Left lobe of liver (tissue), 2 donors: ENCODE results near the gene ATF1. TPM values are rescaled to one million over a fixed set of nuclear protein-coding genes. Genes with fewer than 3 reads are reported as not detected.
A peak's percentile ranks its signal among the peaks of the same experiment; 100 is the strongest.
"Not testable (repeated sequence)": the region's sequence is repeated elsewhere in the genome, so short reads cannot be mapped to it uniquely, and the experiment has no call there.

Experiments
- ATAC-seq: fragments of 200-7000 bp; cut with Tn5 transposase; one replicate; pipeline ENCODE4 v1.9.1; 2020; ENCODE audit warnings: mild to moderate bottlenecking, moderate library complexity
- DNase-seq: peaks from one replicate; pipeline ENCODE4 v3.0.0-alpha.2; 2020; ENCODE audit warnings: low spot score
- total RNA-seq: library from RNA; stranded (reverse); gene quantifications from one replicate; pipeline ENCODE4 v1.2.1, GENCODE V29; 2021
- donor health status: DM: no; HTN: no; CAD: no; lungs with moderate emphysema.
- donor health status: DM: no; HTN: yes; CAD: no.

ATF1 gene
- total RNA-seq, 1 donor from 2014 or later: 13.6 TPM

- DNase-seq (no peak), ATAC-seq (no peak)
Measured at GRCh38 chr12:50788561-50788960, 24.7 kb downstream of the ATF1 start.

DNA sequence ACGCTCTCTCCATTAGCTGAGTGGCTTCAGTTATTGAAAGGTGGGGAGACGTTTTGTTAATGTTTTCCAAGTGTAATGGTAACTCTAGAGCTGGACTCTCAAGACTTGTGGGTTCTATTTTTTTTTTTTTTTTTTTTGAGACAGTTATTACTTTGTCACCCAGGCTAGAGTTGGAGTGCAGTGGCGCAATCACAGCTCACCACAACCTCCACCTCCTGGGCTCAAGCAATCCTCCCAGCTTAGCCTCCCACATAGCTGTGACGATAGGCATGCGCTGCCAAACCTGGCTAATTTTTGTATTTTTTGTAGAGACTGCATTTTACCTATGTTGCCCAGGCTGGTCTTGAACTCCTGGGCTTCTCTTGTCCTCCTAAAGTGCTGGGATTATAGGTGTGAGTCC is 26.2 kb downstream of the ATF1 start:
- ATAC-seq (no peak), DNase-seq (no peak)

GRCh38 chr12:50799908-50800307 is 36.0 kb downstream of the ATF1 start:
- ATAC-seq (no peak), DNase-seq (no peak)

DNA sequence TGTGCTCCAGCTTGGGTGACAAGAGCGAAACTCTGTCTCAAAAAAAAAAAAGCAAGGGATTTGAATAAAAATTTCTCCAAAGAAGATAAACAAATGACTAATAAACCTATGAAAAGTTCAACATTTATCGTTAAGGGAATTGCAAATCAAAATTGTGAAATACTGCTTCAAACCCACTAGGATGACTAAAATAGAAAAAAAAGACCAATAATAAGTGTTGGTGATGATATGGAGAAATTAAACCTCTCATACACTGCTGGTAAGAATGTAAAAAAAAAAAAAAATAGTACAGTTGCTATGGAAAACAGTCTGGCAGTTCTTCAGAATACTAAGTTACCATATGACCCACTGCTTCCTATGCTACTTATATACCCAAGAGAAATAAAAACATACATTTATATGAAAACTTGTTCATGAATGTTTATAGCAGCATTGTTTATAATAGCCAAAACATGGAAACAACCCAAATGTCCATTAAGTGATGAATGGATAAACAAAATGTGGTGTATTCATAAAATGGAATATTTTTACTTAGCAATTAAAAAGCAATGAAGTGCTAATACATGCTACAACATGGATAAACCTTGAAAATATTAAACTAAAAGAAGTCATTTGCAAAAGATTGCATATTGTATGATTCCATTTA is 39.5 kb downstream of the ATF1 start:
- DNase-seq: no peak

GRCh38 chr12:50806176-50806575 is 42.3 kb downstream of the ATF1 start:
- ATAC-seq: peak; percentile 30
- DNase-seq: no peak

More for the DNA sequence above, 39.5 kb downstream of the ATF1 start:
- ATAC-seq: no peak

DNA sequence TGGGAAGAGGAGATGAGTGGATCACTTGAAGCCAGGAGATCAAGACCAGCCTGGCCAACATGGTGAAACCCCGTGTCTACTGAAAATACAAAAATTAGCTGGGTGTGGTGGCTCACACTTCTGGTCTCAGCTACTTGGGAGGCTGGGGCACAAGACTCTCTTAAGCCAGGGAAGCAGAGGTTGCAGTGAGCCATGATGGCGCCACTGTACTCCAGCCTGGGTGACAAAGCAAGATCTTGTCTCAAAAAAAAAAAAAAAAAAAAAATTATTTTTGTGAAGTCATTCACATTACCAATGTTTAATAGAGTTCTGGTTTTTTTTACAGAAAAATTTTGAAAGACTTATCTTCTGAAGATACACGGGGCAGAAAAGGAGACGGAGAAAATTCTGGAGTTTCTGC is 45.2 kb downstream of the ATF1 start:
- ATAC-seq: not testable (repeated sequence)

DNA sequence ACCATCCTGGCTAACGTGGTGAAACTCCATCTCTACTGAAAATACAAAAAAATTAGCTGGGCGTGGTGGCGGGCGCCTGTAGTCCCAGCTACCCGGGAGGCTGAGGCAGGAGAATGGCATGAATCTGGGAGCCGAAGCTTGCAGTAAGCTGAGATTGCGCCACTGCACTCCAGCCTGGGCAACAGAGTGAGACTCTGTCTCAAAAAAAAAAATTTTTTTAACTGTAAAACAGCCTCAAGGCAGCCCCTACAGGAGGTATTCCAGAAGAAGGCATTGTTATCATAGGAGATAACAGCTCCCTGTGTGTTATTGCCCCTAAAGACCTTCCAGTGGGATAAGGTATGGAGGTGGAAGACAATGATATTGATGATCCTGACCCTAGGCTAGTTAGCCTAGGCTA is 51.0 kb downstream of the ATF1 start:
- DNase-seq, ATAC-seq: not testable (repeated sequence)

More for the DNA sequence above, 45.2 kb downstream of the ATF1 start:
- DNase-seq: not testable (repeated sequence)

DNA sequence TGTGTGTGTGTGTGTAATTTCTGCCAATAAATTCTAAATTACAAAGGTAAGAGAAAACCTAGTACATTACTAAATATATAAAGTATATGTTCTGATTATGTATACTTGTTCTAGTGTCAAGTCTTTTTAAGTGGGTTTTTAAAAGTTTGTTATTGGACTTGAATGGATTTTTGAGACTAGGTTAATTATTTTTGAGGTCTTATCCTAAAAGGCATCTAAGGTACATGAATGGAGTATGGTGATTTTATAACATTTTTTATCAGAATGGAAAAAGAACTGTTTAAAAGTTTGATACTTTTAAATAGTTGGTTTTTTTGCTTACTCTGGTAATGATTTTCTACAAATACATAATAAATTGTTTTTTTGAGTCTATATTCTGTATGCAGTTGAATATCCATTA is 56.3 kb downstream of the ATF1 start:
- ATAC-seq: no peak
- DNase-seq: no peak

DNA sequence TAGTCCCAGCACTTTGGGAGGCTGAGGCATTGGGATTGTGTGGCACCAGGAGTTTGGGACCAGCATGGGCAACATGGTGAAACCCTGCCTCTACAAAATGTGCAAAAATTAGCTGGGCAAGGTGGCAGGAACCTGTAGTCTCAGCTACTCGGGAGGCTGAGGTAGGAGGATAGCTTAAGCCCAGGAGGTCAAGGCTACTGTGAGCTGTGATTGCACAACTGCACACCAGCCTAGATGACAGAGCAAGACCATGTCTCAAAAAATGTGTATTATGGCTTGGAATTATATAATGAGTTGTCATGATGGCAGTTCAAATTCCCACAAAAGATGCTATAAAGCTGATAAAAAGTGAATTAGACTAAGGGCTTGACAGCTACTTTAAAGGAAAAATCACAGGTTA is 58.2 kb downstream of the ATF1 start:
- no peak for ATAC-seq
- DNase-seq: no peak

DNA sequence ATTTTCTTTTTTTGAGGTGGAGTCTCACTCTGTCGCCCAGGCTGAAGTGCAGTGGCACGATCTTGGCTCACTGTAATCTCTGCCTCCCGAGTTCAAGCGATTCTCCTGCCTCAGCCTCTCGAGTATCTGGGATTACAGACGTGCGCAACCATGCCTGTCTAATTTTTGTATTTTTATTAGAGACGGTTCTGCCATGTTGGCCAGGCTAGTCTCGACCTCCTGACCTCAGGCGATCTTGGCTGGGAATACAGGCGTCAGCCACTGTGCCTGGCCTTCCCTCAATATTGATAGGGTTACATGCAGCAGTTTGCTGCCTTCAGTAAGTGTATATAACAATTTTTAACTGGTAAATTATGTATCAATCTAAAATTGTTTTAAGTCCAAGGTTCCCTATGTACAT is 59.8 kb downstream of the ATF1 start:
- DNase-seq: not testable (repeated sequence)
- peak; percentile 25 for ATAC-seq

GRCh38 chr12:50824914-50825313 is 61.0 kb downstream of the ATF1 start:
- ATAC-seq (peak; percentile 68), DNase-seq (no peak)

GRCh38 chr12:50825372-50825838 is 61.5 kb downstream of the ATF1 start:
- DNase-seq (no peak), ATAC-seq (peak; percentile 88)

DNA sequence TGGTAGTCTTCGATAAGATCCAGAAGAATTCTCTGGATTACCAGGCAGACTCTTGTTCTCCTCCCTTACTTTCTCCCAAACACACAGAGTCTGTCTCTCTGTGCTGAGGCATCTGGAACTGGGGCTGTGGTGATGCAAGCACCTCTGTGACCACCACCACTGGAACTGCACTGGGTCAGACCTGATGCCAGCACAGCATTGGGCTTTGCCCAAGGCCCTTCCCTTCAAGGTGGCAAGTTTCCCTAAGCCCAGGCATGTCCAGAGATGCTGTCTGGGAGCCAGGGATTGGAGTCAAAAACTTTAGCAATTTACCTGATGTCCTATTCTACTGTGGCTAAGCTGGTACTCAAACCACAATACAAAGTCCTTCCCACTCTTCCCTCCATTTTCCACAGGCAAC is 64.2 kb downstream of the ATF1 start:
- DNase-seq: no peak
- no peak for ATAC-seq

- ATAC-seq: no peak
Measured at GRCh38 chr12:50828886-50829285, 65.0 kb downstream of the ATF1 start.

GRCh38 chr12:50833801-50834200 is 69.9 kb downstream of the ATF1 start:
- not testable (repeated sequence) for DNase-seq, ATAC-seq

More at GRCh38 chr12:50828886-50829285, 65.0 kb downstream of the ATF1 start:
- DNase-seq: no peak

DNA sequence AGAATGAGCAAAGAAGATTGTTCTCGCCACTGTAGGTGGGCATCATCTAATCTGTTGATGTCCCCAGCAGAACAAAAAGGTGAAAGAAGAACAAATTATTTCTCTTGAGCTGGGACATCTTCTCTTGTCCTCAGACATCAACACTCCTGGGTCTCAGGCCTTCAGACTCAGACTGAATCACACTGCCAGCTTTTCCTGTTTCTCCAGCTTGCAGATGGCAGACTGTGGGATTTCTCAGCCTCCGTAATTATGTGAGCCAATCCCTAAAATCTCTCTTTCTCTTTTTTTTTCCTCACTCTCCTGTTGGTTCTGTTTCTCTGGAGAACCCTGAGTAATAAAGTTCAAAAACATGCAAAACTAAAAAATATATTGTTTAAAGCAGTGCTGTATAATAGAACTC is 75.1 kb downstream of the ATF1 start:
- no peak for ATAC-seq
- no peak for DNase-seq

GRCh38 chr12:50840809-50841487 is 77.0 kb downstream of the ATF1 start:
- ATAC-seq: no peak
- no peak for DNase-seq

- ATAC-seq: no peak
- no peak for DNase-seq
Measured at GRCh38 chr12:50841716-50842531, 78.0 kb downstream of the ATF1 start.

DNA sequence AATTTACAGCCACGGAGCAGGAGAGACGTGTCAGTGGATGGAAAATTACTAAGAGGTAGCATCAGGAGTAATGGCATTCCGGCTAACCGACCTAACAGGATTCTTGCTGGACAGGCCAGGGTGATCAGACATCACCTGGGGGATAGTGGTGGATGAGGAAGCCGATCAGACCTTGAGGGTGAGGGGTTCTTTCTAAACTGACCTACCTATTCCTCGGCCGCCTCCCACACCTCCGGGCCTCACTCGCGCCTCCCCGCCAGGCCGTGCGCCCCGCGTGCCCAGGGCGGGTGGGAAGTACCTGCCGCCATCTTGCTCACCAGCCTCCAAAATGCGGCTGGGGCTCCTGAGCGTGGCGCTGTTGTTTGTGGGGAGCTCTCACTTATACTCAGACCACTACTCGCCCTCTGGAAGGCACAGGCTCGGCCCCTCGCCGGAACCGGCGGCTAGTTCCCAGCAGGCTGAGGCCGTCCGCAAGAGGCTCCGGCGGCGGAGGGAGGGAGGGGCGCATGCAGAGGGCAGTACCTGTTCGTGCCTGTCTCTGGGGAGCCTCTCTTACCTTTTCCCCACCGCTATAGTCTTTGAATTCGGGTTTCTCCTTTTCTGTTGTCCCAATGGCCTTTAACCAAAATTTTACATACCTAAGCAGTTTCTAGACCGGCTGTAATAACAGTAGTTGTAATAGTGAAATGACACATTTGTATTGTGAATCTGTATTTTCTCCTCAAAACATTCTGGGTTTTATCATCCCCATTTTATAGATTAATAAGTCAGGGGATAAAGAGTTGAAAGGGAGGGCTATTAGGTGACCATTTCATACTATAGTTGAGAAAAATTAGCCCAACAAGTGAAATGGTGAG is 79.0 kb downstream of the ATF1 start, which contains the start of gene TMPRSS12:
TSS of gene TMPRSS12 (plus strand) at position 290 of the 857 bp plus-strand sequence. CDS start at position 329, 39 bp downstream.
- ATAC-seq (peak; percentile 87), DNase-seq (peak; percentile 55)

- DNase-seq (no peak), ATAC-seq (no peak)
Measured at GRCh38 chr12:50845021-50845647, 81.2 kb downstream of the ATF1 start.
